ENCODE measurements around the gene PDIA5.

- TF ChIP-seq CTCF (IDR thresholded peaks at IDR 0.05; ENCODE audit: insufficient read depth, low read length) (no peak), GABPA (IDR thresholded peaks at IDR 0.05; ENCODE audit: low read depth) (no peak), POLR2AphosphoS5 (IDR thresholded peaks at IDR 0.05; ENCODE audit: low read depth) (no peak), REST (IDR thresholded peaks at IDR 0.05; ENCODE audit: insufficient replicate concordance, low read depth) (no peak)
Observed at GRCh38 chr3:123137001-123137400, 70.2 kb downstream of the PDIA5 start.
